ENCODE measurements around the gene ACBD4.
"Not testable (repeated sequence)": the region's sequence is repeated elsewhere in the genome, so short reads cannot be mapped to it uniquely, and the experiment has no call there.

Gene ACBD4

GRCh38 chr17:45119964-45120363, 15.5 kb upstream of the ACBD4 start:
- no peak for DNase-seq (ENCODE audit: low read depth in 2 of 2)

DNA sequence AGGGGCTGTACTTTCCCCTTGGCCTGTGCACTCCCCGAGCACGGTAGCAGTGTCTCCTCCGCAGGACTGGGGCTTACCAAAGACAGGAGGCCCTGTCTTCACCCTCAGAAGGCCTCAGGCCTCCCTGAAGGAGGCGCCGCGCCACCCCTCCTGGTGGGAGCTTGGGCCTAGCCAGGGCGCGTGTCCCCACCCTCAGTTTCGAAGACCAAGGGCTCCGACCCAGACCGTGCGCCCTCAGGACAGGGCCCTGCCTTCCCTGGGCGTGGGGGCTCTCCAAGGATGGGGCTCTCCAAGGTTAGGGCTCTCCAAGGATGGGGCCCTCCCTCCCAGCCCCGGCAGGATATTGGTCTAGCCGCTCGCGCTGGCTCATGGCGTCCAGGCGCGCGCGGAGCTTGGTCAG, 14.9 kb upstream of the ACBD4 start:
- no peak for DNase-seq (ENCODE audit: low read depth in 2 of 2)

- no peak for DNase-seq (ENCODE audit: low read depth in 2 of 2)
Measured at GRCh38 chr17:45121055-45121454, 14.4 kb upstream of the ACBD4 start.

DNA sequence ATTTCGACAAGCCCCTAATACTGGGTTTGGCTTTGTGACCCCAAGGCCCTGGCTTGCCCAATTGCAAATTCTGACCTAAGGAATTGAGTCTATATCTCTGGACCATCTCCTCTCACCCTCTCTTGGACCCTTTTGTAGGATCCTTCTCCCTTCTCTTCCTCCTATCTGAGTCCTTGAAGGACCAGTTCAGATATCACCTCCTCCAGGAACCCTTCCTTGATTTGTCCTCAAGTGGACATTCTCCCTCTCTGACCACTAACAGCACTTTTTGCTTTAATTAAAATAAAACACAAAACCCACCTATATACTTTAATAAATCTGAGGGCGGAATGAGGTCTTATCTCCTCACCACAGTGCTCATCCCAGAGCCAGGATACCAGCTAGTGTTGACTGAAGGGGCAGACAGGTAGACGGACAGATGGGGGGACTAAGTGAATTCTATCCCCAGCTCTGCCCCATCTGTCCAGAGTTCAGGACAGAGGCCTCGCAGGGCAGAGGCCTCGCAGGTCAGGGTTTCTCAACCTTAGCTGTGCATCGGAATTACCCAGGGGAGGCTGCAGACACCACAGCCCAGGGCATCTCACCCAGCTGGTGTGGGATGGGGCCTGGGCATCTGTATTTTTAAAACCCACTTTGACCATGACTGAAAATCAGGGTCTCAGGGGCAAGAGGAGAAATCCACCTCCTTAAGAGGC, 12.3 kb upstream of the ACBD4 start:
- DNase-seq (ENCODE audit: low read depth in 2 of 2): no peak

- DNase-seq (ENCODE audit: low read depth in 2 of 2): no peak
Measured at GRCh38 chr17:45123930-45124796, 11.3 kb upstream of the ACBD4 start.

DNA sequence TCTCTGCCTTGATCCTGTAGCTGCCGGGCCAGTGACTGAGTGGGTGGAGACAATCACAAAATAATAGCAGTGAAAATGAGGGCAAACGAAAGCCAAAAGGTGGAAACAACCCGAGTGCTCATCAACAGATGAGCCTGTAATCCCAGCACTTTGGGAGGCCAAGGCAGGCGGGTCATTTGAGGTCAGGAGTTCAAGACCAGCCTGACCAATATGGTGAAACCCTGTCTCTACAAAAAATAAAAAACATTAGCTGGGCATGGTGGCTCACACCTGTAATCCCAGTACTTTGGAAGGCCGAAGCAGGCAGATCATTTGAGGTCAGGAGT, 10.7 kb upstream of the ACBD4 start:
- not testable (repeated sequence) for DNase-seq (ENCODE audit: low read depth in 2 of 2)

DNA sequence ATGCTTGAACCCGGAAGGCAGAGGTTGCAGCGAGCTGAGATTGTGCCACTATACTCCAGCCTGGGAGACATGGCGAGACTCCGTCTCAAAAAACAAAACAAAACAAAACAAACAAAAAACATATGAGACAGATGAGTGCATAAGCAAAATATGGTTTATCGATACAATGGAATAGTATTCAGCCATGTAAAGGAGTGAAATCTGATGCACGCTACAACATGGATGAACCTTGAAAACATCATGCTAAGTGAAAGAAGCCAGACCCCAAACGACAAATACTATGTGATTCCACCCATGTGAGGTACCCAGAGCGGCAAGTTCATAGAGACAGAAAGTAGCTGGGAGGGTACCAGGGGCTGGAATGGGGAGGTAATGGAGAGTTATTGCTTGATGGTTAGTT, 10.0 kb upstream of the ACBD4 start:
- DNase-seq (ENCODE audit: low read depth in 2 of 2): no peak

GRCh38 chr17:45127207-45127547, 8.3 kb upstream of the ACBD4 start:
- DNase-seq (ENCODE audit: low read depth in 2 of 2): no peak

DNA sequence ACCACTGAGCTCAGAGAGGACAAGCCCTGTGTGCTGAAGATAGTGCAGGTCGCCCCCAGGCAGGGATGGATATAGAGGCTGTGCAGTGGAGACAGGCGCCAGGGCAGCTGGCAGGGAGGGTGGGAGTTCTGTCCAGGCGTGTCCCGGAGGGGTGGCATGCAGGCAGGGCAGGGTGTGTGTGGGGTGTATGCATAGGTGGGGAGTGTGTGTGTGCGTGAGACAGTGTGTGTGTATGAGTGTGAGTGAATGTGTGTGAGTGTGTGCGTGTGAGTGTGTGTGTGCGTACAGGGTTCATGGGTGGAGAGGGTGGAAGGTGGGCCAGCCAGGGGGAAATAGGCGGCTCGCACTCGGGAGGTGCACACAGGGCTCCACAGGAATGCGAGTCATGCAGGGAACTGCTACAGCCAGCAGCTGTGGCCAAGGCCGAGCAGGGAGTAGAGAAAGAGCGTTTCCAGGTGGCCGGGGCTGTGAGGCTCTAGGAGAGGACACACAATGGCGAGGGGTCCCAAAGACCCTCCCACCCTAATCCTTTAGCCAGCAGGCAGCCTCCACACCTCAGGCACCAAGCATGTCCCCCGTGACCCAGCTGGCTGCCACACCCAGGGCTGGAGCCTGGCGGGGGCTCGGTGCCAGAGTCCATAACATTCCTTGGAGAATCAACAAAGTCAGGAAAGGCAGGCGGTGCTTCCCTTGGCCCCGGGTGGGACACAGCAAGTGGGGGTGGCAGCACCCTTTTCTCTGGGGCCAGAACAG, 7.8 kb upstream of the ACBD4 start:
- no peak for DNase-seq (ENCODE audit: low read depth in 2 of 2)

DNA sequence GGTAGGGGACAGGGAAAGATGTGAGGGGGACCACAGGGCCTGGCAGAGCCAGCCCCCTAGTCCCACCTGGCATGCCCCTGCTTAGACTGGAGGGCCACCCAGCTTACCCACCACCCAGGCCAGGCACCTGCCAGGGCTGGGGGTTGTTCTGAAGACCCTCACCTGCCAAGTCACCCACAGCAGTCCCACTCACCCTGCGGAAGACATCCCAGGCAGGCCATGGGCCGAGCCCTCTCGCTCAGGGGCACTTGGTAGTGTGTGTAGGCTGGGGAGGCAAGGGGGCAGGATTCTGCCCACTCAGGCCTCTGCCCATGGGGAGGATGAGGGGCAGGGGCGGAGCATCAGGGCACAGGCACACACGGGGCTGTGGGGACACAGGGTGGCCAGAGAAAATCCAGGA, 7.2 kb upstream of the ACBD4 start:
- no peak for DNase-seq (ENCODE audit: low read depth in 2 of 2)

- no peak for DNase-seq (ENCODE audit: low read depth in 2 of 2)
Measured at GRCh38 chr17:45128989-45129388, 6.5 kb upstream of the ACBD4 start.

- no peak for DNase-seq (ENCODE audit: low read depth in 2 of 2)
Measured at GRCh38 chr17:45129426-45129939, 6.0 kb upstream of the ACBD4 start.

DNA sequence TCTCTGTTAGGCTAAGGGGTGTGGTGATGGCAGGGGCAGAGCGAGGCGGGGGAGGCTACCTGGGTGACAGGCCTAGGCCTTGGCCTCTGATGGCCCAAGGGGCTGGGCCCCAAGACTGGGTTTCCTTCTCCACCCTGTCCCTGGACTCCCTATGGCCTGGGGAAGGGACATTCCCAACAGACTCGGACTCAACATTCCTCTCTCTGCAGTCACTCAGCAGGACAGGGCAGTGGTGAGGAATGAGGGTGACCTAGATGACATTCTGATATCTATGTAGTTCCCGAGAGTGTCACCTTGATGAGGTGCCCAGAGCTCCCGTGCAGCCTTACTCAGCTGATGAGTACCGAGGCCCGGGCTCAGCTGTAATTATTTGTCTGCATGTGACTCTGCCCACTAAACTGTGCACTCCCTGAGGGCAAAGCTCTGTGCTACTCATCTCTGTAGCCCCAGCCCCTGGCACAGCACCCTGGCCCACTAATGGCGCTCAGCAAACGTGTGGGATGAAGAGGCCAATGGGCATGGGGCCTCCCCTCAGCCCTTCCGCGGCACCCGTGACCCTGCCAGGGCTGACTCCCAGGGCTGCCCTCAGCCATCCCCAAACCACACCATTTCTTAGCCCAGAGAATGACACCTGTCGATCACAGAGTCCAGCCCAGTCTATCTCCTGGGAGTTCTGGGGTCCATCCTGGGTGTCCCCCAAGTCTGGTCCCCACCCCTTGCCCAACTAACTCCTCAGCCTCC, 5.4 kb upstream of the ACBD4 start:
- no peak for DNase-seq (ENCODE audit: low read depth in 2 of 2)

DNA sequence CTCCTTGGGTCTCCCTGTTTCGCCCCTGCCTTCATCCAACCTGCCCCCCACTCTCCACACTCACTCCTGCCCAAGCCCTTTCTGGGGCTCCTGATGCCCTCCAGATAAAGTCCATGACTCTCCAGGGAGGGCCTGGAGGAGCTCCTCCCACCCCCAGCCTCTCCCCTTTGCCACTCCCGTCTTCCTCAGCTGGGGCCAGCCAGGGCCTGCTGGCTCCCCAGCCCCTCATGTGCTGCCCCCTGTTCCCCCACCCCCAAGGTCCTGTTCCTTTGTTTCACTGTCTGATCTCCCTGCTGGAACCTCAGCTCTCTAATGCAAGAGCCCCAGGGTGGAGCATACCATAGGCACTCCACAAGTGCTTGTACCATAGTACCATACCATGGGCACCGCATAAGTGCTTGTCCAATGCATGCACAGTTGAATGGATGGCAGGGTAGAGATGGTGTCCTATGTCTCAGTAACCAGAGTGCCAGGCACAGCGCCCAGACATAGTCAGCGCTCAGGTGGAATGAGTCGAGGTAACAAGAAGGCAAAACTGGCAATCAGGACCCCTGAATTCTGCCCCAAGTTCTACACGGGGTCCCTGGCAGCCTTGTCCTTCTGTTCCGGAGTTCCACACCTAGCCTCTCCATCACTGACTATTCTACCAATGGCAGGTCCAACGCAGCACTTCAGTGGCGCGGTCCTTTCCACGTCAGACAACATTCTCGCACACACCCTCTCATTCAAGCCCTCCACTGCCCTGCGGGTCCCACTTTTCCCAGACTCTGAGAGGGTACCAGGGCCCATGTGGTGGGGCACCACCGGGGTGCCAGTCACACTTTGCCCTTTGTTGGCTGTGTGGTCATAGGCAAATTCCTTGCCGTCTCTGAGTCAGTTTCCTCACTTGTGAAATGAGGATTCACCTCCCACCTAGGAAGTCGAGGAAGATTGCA, 4.5 kb upstream of the ACBD4 start:
- no peak for DNase-seq (ENCODE audit: low read depth in 2 of 2)

GRCh38 chr17:45131616-45132319, 3.7 kb upstream of the ACBD4 start:
- DNase-seq (ENCODE audit: low read depth in 2 of 2): no peak

- DNase-seq (ENCODE audit: low read depth in 2 of 2): no peak
Measured at GRCh38 chr17:45132320-45132571, 3.2 kb upstream of the ACBD4 start, which contains the start of gene PLCD3. PLCD3 (minus strand) TSS chr17:45132515; CDS start chr17:45132410, 105 bp downstream.

- DNase-seq (ENCODE audit: low read depth in 2 of 2): peak in 1 of 2 donors; percentile 48
Measured at GRCh38 chr17:45132572-45133463, 2.7 kb upstream of the ACBD4 start.

GRCh38 chr17:45135978-45136791, 698 bp downstream of the ACBD4 start:
- no peak for DNase-seq (ENCODE audit: low read depth in 2 of 2)
